ENCODE data around the gene RFFL.
"Not testable (repeated sequence)": the region's sequence is repeated elsewhere in the genome, so short reads cannot be mapped to it uniquely, and the experiment has no call there.

The RFFL gene
- total RNA-seq: 71.2 to 72.6 reads per million in 2 donors

GRCh38 chr17:35063514-35064223 lies at the start of gene RFFL:
Gene RFFL, minus strand, starts transcription at chr17:35063707. Its CDS starts 37,154 bp downstream, at chr17:35026553.
- DNase-seq: peak; percentile 38 to 99 (median 81)

DNA sequence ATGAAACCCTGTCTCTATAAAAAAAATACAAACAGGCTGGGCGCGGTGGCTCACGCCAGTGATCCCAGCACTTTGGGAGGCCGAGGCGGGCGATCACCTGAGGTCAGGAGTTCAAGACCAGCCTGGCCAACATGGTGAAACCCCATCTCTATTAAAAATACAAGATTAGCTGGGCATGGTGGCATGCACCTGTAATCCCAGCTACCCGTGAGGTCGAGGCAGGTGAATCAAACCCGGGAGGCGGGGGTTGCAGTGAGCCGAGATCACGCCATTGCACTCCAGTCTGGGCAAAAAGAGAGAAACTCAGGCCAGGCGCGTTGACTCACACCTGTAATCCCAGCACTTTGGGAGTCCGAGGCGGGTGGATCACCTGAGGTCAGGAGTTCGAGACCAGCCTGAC lies 47.3 kb upstream of the RFFL start:
- DNase-seq: not testable (repeated sequence)

GRCh38 chr17:35104844-35105450 lies 41.4 kb upstream of the RFFL start:
- DNase-seq: no peak

- DNase-seq: no peak
Measured at GRCh38 chr17:35103271-35103670, 39.8 kb upstream of the RFFL start.

DNA sequence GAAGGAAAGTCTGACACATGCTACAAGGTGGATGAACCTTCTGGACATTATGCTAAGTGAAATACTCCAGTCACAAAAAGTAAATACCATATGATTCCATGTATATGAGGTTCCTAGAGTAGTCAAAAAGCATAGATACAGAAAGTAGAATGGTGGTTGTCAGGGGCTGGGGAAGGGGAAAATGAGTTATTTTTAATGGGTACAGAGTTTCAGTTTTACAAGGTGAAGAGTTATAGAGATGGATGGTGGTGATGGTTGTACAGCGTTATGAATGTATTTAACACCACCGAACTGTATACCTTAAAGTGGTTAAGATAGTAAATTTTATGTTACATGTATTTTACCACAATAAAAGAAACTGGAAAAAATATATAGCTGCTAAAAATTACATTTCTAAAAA lies 38.2 kb upstream of the RFFL start:
- DNase-seq: no peak

GRCh38 chr17:35101036-35101435 lies 37.5 kb upstream of the RFFL start:
- no peak for DNase-seq

GRCh38 chr17:35099908-35100307 lies 36.4 kb upstream of the RFFL start:
- no peak for DNase-seq

DNA sequence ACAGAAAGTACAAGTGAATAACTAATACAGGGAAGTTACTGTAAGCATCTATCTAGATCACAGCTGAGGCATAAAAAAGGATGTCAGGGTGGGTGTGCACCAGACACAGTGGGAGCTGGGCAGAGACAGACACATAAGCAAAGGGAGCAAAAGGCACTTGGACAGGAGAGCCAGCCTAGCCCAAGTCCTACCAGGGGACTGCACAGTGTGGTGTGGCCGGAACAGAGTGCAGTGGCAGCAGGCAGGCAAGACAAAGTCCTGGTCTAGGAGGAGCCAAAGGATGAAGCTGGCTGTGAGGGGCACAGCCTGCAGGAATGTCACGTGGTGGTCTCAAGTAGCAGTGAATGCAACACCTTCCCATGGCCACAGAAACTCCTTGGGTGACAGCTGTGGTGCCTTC lies 34.3 kb upstream of the RFFL start:
- DNase-seq: no peak

- no peak for DNase-seq
Measured at GRCh38 chr17:35095741-35096140, 32.2 kb upstream of the RFFL start.

GRCh38 chr17:35094902-35095301 lies 31.4 kb upstream of the RFFL start:
- no peak for DNase-seq

DNA sequence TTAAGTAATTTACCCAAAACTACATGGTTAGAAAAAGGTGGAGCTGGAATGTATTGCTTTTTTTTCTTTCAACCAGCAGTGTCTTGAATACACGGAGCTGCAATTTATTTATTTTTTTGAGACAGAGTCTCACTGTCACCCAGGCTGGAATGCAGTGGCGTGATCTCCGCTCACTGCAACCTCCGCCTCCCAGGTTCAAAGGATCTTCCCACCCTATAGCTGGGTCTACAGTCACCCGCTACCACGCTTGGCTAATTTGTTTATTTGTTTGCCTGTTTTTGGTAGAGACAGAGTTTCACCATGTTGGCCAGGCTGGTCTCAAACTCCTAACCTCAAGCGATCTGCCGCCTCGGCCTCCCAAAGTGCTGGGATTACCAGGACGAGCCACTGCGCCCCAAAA lies 27.2 kb upstream of the RFFL start:
- not testable (repeated sequence) for DNase-seq

DNA sequence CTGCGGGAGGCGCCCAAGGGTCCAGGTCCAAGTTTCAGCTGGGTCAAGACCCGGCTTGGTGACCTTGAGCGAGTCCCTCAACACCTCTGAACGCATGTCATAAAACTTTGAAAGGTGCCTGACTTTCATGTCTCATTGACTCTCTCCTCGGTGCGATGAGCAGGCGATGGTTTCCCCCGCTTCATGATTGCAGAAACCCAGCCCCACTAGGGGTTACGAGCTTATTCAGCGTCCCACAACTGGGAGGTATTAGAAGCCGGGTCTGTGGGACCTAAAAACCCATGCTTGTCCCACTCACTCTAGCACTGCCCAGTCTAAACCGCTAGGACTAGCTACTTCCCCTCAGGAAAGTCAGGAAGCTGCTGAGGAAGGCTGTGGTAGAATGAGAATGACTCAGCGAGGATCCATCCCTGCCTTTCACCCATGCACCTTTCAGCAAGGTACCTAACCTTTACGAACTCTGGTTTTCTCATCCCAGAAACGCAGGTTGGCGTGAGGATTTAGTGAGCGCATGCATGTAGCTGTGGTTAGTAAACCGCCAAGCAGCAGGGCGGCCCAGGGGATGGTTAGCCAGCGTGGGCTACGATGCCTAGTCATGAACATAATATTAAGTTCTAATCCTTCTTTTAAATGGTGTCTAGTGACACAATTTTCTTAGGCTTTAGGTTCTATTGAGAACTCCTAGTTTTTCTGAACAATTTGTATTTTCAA lies 26.2 kb upstream of the RFFL start:
- peak in 3 of 5 experiments; percentile 14 to 77 (median 19) for DNase-seq

DNA sequence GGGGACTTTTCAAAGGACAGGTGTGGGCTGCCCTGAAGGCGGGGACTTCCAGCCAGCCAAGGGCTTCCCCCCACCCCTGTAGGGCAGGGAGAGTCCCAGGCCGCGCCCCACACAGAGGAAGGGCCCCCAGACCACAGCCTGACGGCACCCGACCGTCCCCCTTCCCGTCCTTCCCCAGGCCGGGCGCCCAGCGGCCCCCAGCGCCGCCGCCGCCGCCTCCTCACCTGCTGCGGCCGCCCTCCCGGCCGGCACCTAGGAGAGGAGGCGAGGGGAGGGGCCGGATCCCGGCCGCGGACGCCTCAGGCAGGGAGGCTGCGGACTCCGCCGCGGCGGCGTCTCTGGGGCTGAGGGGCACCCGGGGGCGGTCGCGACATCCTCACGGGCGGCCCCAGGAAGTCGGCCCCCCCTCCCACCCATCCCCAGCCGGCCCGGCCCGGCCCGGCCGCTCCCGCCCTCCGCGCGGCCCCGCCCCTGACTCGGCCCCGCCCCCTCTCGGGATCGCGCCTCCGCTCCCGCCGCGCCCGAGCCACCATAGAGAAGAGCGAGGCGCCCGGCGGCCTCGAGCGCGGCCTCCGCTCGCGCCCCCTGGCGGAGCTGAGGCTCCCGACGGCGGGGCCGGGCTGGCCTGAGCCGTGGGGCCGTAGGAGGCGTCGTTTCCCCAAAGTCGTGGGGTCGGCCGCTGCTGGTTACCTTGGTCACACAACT lies 25.5 kb upstream of the RFFL start:
- DNase-seq: peak; percentile 81 to 91 (median 88)

DNA sequence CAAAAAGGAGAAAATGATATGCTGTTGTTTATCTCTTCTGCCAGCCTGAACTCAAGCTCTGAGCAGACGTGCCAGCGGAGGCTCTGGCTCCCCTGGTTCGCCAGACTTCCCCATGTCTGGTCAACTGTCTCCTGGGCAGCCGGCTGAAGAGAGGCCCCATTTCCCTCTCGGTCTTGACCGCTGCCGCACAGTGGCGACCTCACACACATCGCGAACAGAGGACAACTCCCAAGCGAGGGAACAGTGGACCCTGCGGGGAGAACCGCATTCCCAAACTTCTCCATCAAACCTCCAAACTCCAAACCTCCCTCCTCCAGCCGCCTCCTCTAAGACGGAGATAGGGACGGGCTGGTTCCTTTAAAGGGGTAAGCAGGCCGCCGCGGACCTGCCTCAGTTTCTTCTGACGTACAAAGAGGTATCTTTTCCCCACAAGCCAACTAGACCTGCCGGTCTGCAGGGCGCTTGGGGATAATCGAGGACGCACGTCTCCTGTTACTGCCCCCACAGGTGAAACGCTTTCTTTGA lies 24.9 kb upstream of the RFFL start:
- peak in 1 of 5 experiments; percentile 6 for DNase-seq

DNA sequence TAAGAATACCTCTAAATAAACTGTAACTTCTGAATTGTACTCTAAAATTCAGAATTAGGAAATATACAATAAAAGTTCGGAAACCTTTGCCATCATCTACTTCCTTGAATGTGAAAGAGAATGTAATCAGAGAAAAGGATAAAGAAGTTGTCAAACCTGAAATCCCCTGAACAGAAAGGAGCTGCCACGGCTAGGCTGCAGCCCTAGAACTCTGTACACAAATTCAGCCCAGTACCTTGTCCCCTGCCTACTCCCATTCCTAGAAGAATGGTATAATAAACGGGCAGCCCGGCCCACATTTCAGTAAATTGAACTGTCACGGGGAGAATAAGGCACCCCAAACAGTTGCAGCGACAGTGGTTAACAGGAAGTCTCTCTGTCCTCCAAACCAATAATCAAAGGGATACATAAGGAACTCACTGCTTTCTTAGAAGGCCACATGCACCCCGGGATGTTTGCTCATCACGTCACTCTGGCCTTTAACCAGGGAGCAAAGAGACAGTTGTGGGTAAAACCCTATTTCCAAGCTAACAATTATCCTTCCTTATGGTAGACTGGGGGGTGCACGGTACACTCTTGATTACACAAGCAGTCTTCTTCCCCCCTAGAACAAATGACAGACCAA lies 24.3 kb upstream of the RFFL start:
- DNase-seq: peak in 3 of 5 experiments; percentile 11 to 63 (median 33)

DNA sequence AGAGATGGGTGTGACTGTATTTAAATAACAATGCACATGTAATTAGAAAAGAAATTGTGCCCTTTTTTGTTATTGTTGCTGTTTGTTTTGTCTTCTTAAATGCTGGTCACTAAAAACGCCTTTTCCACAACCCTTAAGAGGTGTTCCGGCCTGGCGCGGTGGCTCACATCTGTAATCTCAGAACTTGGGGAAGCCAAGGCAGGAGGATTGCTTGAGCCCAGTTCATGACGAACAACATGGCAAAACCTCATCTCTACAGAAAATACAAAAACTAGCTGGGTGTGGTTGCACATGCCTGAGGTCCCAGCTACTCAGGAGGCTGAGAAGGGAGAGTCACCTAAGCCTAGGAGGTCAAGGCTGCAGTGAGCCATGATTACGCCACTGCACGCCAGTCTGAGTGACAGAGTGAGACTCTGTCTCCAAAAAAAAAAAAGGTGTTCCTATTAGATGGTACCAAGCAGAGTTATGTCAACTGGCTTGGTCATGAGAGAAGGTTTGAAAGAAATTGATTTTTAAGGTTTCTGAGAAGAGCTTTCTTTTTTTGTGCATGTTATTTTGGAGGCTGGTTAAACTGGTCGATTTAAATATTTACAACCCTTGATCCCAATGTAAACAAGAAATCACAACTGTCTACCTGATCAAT lies 23.5 kb upstream of the RFFL start:
- DNase-seq: peak in 1 of 5 experiments; percentile 51

DNA sequence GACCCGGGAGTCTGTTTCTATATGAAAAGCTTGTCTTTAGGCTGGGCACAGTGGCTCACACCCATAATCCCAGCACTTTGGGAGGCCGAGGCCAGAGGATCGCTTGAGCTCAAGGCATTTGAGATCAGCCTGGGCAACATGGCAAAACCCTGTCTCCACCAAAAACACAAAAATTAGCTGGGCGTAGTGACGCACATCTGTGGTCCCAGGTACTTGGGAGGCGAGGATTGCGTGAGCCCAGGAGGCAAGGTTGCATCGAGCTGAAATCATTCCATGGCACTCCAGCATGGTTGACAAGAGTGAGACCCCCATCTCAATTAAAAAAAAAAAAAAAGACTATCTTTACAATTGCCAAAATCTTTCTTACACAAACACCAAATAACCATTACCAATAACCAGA lies 22.7 kb upstream of the RFFL start:
- no peak for DNase-seq

GRCh38 chr17:35084987-35085386 lies 21.5 kb upstream of the RFFL start:
- DNase-seq: no peak

DNA sequence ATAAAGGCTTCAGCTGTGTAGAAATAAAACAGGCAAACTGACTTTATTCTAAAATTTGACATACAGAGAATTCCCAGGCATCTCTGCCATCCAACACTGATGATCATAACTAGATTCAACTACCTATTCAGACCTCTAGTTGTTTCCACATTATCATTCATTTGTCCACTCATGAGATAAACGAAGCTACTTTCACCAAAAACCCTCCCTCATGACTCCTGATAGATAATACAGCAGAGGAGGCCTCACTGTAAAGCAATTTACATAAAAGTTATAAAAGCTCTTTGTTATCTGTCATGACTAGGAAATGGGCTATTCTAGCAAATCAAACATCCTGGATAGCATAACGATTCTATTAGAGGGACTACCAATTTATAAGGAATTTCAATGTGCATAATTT lies 19.6 kb upstream of the RFFL start:
- DNase-seq: no peak

GRCh38 chr17:35082073-35082657 lies 18.7 kb upstream of the RFFL start:
- peak in 1 of 5 experiments; percentile 81 for DNase-seq

DNA sequence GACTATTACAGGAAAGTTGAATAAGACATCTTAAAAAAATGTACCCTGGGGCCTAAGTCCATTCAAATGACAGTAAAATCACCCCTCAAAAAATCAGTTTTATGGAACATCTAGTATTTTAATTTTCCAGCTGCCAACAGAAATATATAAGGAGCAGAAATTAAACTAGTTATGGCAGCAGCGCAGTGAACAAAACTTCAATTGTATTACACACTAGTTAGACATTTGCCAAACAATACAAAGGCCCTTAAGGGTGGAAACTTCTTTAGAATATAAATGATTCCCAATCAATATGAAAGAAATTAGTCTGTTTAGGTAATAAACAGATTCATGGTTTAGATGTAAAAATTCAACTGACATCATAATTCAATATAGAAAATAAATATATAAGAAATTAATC lies 18.1 kb upstream of the RFFL start:
- no peak for DNase-seq

Measured in T-helper 2 cell (primary cell).